Fibroblast of the aortic adventitia (primary cell): ENCODE data around the gene GDPD2. TPM values are rescaled to one million over a fixed set of nuclear protein-coding genes. Genes with fewer than 3 reads are reported as not detected.

Source experiments
- DNase-seq: peaks from one replicate; pipeline ENCODE4 v3.0.0-alpha.2; 2010; ENCODE audit warnings: low read depth
- H3K4me3 ChIP-seq: 2 replicates; pipeline ENCODE4 v1.5.1; 2011; ENCODE audit warnings: low read depth, mild to moderate bottlenecking, control low read depth, low read length, moderate library complexity
- total RNA-seq: library from RNA; depleted of rRNA; stranded (reverse); fragments of >200 nt; gene quantifications from 2 replicates; pipeline ENCODE4 v1.2.3, GENCODE V29; 2012; ENCODE audit warnings: low replicate concordance
- TF ChIP-seq, protein P1 (sequence below): IDR thresholded peaks from 2 replicates; pipeline ENCODE4 v1.5.1; 2011; ENCODE audit warnings: mild to moderate bottlenecking, low read length, control low read depth, inconsistent platforms; ENCODE audit not compliant: insufficient read depth

The GDPD2 gene
- total RNA-seq, 1 donor: not detected

DNA sequence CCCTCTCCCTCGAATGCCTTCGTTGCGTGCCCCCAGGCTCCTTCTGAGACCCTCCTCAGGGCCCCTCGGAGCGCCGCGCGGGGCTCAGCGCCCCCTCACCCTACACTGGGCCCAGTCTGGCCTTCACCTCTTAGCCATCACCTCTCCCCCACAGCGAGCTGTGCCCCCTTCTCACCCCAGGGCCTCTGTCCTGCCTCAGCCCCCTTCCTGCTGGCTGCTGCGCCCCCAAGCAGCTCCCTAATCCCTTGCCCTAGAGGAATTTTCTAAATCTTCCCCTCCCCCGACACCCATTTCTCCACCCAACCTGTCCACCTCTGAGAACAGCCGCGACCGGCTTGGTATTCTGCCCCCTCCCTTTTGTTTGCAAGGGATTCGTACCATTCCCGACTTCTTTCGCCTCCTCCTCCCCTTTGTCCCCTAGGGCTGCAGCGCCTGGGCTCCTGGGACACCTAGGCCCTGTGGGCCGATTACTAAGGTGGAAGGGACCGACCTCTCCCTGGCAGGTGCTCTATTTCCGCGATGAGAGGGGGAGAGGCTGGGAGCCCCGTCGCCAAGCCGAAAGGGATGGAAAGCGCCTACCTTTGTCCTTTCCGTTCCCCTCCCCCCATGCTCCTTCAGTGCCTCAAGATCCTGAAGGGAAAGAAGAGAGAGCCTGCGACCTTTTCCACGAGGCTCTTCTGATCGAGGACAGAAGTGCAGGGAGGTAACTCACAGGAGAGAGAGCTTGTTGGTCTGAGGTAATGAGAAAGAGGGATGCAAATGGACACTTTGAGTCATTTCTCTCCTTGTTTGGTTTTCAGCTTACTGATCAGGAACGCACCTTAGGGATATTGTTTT is 32.5 kb downstream of the GDPD2 start:
- TF ChIP-seq, protein P1, sequence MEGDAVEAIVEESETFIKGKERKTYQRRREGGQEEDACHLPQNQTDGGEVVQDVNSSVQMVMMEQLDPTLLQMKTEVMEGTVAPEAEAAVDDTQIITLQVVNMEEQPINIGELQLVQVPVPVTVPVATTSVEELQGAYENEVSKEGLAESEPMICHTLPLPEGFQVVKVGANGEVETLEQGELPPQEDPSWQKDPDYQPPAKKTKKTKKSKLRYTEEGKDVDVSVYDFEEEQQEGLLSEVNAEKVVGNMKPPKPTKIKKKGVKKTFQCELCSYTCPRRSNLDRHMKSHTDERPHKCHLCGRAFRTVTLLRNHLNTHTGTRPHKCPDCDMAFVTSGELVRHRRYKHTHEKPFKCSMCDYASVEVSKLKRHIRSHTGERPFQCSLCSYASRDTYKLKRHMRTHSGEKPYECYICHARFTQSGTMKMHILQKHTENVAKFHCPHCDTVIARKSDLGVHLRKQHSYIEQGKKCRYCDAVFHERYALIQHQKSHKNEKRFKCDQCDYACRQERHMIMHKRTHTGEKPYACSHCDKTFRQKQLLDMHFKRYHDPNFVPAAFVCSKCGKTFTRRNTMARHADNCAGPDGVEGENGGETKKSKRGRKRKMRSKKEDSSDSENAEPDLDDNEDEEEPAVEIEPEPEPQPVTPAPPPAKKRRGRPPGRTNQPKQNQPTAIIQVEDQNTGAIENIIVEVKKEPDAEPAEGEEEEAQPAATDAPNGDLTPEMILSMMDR: no peak
- DNase-seq: no peak
- H3K4me3 ChIP-seq: peak overlapping the region; percentile 54

DNA sequence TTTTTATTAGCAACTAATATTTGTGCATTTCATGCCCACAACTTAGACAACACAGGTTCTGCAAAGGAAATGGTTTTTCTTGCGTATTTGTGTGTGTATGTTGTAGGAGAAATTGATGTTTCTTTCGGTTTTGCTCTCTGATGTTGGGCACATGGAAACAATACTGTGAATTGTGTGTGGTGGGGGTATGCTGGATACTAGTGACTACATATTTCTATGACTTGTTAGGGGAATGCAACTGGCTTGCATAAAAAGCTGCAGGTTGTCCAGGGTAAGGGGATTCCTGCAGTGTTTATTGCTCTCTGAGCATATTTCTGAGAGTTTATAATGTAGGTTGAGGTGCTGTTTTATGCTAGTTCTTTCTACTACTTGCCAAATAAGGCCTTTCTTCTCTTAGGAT is 33.1 kb downstream of the GDPD2 start:
- TF ChIP-seq, protein P1: no peak
- H3K4me3 ChIP-seq: no peak overlapping the region
- DNase-seq: no peak

DNA sequence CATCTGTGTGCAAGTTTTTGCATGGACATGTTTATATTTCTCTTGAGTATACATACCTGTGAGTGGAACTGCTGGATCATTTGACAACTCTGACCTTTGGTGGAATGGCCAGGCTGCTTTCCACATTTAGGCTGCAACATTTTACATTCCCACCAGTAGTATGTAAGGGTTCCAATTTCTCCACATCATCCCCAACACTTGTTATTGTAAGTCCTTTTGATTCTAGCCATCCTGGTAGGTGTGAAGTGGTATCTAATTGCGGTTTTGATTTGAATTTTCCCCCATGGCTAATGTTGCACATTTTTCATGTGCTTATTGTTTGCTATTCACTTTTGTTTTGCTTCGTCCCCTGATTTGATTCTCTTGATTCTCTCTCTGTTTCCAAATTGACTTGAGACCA is 37.9 kb downstream of the GDPD2 start:
- DNase-seq: no peak
- TF ChIP-seq, protein P1: no peak
- H3K4me3 ChIP-seq: no peak overlapping the region

DNA sequence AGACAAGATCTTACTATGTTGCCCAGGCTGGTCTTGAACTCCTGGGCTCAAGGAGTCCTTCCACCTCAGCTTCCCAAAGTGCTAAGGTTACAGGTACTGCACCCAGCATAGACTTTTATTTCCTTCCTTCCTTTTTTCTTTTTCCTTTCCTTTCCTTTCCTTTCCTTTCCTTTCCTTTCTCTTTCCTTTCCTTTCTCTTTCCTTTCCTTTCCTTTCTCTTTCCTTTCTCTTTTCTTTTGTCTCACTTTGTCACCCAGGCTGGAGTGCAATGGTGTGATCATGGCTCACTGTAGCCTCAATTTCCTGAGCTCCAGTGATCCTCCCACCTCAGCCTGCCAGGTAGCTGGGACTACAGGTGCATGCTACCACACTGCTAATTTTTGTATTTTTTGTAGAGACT is 40.9 kb downstream of the GDPD2 start:
- DNase-seq: no peak
- no peak overlapping the region for H3K4me3 ChIP-seq
- TF ChIP-seq, protein P1: no peak

DNA sequence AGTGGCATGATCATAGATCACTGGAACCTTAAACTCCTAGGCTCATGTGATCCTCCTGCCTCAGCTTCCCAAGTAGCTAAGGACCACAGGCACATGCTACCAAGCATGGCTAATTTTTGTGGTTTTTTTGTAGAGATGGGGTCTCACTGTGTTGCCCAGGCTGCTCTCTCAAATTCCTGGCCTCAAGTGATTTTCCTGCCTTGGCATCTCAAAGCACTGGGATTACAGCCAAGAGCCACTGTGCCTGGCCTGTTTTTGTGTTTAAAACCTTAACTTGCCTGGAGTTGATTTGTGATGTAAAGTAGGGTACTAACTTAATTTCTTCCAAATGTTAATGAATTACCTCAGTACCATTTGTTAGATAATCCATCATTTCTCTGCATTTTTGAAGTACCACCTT is 43.9 kb downstream of the GDPD2 start:
- TF ChIP-seq, protein P1: no peak
- no peak overlapping the region for H3K4me3 ChIP-seq
- no peak for DNase-seq

DNA sequence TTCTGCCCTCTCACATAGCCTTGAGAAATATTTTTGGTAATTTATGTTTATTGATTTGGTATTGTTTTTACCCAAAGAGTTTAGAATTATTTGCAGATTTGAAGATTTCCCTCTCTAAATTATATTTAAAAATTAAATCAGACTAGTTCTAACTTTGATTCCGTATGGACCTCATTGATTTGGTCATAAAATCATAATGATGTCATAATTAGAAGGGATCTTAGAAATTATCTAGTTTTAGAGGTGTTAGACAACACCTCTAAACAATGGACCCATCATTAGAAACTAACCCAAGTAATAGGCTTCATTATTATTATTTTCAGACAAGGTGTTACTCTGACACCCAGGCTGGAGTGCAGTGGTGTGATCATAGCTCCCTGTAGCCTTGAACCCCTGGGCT is 45.6 kb downstream of the GDPD2 start:
- TF ChIP-seq, protein P1: no peak
- no peak for DNase-seq
- no peak overlapping the region for H3K4me3 ChIP-seq

DNA sequence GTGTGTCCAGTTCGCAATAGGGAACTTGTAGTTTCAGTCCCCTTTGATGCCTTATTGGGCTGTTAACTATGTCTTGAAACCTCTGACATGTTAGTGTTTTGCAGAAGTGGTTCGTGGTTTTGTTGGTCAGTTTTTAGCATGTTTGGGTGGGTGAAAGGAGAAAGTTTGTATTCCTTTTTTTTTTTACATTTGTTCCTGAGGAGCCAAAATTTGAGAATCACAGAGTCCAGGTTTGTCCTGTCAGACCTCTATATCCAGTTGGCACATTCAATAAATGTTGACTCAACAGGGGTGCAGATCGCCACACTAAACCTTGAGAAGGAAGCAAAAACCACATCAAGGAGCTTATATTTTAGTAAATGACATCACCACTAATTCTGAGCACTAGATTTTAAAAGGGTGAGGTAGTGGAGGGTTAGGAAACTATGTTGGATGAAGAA is 47.8 kb downstream of the GDPD2 start:
- TF ChIP-seq, protein P1: no peak
- no peak overlapping the region for H3K4me3 ChIP-seq
- DNase-seq: no peak
